Right renal pelvis (tissue), 4 donors: ENCODE data around the gene QRFPR. TPM values are rescaled to one million over a fixed set of nuclear protein-coding genes. Genes with fewer than 3 reads are reported as not detected.

ENCODE experiments used
- polyA plus RNA-seq, 4 donors: library from polyadenylated mRNA; unstranded; fragments of 120-200 nt; gene quantifications; one replicate each; pipeline ENCODE4 v1.2.1, GENCODE V29; 2013; ENCODE audit not compliant: insufficient read length in 4 of 4

Gene QRFPR
- polyA plus RNA-seq, 4 donors, result 0.88 to 2.2 (median 1.6) TPM

Other genes with a start within 250 kb of the QRFPR start
- gene TNIP3, start 216.7 kb downstream of the QRFPR start, polyA plus RNA-seq, result 1 to 10 TPM; 1.5 to 3.0 (median 1.9) TPM